Astrocyte of the hippocampus (primary cell): Measurements from ENCODE around the gene HOXD11.

Experiments used
- DNase-seq: peaks from one replicate; pipeline ENCODE4 v3.0.0; 2011; ENCODE audit warnings: low read depth, low spot score

The HOXD11 gene

DNA sequence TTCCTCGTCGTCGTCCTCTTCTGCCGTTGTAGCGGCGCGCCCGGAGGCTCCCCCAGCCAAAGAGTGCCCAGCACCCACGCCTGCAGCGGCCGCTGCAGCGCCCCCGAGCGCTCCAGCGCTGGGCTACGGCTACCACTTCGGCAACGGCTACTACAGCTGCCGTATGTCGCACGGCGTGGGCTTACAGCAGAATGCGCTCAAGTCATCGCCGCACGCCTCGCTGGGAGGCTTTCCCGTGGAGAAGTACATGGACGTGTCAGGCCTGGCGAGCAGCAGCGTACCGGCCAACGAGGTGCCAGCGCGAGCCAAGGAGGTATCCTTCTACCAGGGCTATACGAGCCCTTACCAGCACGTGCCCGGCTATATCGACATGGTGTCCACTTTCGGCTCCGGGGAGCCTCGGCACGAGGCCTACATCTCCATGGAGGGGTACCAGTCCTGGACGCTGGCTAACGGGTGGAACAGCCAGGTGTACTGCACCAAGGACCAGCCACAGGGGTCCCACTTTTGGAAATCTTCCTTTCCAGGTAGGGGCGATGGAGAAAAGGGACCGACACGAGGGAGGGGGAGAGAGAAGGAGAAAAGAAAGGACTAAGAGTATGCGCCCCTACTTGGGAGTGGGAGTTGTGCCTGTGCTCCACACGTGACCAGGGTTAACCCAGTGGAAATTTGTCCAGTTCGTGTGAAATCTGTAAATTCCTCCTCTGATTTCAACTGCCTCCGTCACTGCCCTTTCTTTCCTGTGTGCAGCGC lies 13.8 kb upstream of the HOXD11 start:
- DNase-seq, result no peak

GRCh38 chr2:176093898-176094249 lies 13.2 kb upstream of the HOXD11 start:
- no peak for DNase-seq

- no peak for DNase-seq
Observed at GRCh38 chr2:176094349-176094748, 12.7 kb upstream of the HOXD11 start.

- DNase-seq, result no peak
Observed at GRCh38 chr2:176095421-176095820, 11.7 kb upstream of the HOXD11 start.

GRCh38 chr2:176096243-176096985 lies 10.7 kb upstream of the HOXD11 start:
- DNase-seq, result no peak

DNA sequence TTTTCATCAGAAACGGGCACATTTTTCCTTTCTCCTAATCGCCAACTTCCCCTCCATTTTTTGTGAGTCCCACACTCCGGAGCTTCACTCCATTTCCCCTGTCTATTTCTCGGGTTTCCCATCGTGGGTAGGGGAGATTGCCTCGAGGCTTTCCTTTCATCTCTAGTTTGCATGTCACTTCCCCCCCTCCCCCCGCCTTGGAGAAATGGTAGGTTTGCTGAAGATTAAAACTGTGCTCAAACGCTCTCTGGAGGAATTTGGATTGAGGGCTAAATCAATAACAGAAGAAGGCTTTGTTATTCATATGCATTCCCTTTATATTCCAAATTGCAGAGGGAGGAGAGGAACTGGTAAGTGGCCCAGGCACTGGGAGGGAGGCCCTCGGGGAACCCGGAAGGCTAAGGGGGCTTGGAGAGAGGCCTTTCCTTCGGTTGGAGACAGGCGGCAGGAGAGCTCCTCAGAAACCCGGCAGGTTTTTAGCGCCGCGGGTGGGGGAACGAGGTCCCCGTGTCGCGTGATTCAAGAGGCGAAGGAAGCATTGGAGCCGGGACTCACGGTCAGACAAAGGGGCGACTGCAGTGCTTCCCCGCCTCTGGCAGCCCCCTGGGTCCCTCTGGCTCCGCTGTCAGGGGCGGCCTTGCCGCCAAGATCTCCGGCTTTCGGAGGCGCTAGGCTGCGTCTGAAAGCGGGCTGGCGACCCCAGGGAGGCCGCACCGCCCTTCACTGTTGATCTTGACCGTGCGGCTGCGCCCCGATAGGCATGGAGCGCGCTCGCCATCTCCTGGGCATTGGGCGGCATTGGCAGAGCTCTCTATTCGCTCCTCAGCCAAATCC lies 9.9 kb upstream of the HOXD11 start:
- DNase-seq, result peak; percentile 80

DNA sequence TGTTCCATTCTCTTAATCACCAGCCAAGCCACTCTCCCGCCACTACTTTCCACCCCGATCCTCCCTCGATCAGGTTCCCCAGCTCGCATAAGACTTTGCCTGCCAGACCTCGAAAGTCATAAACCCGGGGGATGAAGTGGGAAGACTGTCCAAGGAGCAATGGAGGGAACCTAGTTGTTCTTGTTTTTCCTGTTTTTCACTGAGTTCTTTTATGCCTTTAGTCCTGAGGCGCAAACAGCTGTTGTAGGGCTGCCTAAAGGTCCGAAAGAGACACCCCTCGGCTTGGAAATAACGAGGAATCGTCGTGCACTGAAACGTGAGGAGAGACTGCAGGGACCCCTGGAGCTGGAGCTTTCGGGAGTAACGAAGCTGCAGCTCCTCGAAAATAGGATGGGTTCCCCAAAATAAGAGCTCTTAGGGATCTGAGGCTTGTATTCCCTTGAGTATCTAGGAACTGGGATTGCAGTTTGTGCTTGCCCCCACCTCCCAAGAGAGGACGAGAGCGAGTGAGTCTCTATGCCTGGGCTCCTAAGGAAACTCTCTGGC lies 9.2 kb upstream of the HOXD11 start:
- no peak for DNase-seq

DNA sequence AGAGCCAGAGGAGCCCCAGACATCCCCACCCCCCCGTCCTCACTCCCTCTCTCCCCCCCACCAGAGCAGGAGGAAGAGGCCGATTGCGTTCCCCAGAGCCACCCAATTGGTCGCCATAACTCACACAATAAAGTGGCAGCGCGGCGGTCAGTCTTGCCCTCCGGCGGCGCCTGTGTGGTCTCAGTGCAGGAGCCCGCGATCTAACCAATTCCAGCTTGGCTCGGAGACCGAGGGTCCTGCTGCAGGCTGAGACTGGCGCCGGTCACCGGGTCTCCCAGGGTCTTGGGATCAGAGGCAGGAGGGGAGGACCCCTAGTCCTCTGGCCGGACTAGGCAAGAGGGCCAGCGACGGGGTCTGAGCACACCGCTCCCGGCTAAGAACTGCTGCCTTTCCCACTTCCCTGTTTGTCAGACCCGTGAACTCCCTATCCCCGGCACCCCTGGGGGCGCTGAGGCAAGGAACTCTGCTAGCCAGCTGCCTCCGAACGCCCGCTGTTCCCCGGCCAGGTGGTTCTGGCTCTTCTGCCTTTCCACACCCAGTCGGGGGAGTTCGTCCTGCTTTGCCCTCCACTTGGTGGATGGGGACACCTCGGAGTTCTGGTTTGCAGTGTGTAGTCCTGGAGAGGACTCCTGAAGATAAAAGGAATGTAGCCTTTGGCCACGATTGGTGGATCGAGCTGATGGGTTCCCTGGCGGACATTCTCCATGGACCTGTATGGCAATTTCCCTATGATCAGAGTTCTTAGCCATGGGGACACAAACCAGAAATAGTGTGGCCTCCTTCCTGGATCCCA lies 8.5 kb upstream of the HOXD11 start:
- no peak for DNase-seq

DNA sequence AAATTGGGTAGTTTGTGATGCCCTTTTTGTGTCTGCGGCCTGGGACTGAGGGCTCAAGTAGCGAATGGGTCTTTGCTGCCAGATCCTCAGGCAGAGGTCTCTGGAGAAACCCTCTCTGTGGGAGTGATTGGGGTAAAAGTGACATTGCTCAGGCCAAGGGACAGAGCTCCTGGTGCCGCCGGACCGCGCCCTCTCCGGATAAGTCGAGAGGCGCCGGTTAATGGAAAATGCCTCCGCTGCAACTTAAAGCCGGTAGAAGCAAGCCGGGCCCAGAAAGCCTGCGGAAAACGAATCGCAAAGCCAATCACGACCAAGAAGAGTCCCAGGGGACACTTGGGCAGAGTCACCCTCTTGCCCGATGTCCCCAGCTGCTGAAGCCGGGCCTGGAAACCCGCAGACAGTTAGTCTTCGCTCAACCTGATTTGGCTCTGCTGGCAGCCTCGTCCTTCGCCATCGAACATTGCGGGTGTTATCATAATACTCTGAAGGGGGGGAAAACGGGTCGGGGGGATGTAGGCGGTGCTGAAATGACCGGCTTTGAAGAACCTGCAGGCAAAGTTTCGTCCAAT lies 7.8 kb upstream of the HOXD11 start:
- DNase-seq, result no peak

GRCh38 chr2:176099728-176100546 lies 7.1 kb upstream of the HOXD11 start, which contains the start of gene HOXD12:
Gene HOXD12 (plus strand): TSS chr2:176099795. CDS start chr2:176099802, 7 bp downstream.
- DNase-seq, result no peak

DNA sequence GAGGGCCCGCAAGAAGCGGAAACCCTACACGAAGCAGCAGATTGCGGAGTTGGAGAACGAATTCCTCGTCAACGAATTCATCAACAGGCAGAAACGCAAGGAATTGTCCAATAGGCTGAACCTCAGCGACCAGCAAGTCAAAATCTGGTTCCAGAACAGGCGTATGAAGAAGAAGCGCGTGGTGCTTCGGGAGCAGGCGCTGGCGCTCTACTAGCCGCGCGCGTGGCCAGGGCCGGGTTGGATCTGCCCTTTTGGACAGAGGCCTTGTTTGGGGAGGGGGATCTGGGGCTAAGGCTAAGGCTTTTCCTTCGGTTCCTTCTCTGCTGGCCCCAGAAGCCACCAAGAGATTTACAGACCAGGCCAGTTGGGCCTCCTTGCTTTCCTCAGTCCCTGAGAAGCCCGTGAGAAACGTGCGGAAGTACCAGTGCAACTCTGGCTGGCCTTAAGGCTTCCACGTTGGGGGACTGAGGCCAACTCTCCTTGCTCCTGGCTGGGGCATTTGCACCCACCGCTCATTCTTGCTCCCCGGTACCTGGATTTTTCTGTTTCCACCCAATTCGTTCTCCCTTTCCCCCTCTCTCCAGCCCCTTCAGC lies 6.4 kb upstream of the HOXD11 start:
- no peak for DNase-seq

DNA sequence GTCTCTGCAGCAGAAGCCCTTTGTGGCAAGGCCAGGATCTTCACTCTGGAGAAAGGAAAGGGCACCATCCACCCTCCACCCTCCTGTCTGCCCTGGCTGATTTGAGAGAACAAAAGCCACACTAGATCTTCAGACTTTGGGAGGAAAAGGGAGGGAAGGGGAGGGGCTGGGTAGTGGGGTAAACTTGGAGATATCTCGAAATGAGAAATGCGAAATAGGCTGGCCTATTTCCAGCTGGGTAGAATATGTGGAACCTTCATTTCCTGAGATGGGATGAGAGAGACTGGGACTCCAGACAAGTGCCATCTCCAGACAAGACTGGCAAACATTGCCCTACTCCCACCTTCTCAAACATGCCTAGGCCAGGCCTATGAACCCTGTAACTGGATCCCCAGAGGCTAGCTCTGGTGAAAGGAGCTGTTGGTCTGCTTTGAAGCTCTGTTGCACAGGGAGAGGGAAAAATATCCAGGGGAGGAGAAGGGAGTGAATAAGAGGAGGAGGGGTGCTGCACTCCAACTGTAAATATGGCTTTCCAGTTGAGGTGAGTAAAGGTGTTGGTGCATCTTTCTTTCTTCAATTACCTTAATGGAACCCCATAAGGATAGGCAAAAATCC lies 5.8 kb upstream of the HOXD11 start:
- DNase-seq, result no peak

DNA sequence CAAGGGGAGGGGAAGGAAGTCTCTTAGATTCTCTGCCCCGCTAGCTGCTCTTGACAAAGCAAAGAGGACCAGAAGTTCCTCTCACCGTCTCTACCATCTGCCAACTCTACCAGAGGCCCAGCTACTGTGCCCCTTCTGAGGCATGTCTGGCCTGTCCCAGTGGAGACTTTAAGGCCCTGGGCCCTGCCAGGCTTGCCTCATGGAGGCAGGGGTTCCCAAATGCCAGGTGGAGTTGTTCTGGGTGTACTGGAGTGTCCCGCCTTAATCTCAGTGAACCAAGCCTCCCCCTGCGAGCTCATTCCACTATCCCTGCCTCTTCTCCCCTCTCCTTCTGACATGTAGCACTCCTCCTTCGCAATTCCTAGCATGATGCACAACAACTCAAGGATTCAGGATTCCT lies 5.2 kb upstream of the HOXD11 start:
- DNase-seq, result no peak

DNA sequence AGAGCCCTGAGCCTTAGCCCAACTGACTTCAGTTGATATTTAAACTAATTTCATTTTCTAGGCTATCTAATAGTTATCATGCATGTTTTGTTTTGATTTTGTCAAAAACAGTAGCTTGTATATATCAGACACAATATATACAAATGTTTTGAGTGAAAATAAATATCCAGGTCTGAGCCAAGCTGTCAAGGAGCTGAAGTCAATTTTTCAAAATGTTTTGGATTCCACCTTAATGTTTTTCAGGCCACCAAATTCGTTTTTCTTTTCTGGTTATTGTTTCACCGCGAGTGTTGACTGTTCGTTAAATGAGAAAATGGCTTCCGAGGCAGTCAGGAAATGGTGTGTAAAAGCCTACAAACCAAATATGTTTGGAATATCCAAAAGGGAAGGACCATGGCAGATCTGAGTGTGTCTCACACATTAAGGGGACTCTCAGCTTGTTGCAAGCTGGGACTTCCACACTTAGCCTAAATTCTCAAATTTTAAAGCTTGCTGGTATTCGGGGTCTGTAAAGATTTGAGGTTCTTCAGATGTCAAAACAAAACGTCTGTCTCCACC lies 4.7 kb upstream of the HOXD11 start:
- DNase-seq, result no peak

GRCh38 chr2:176103194-176103593 lies 3.9 kb upstream of the HOXD11 start:
- DNase-seq, result no peak

GRCh38 chr2:176103742-176104315 lies 3.3 kb upstream of the HOXD11 start:
- no peak for DNase-seq

- DNase-seq, result no peak
Observed at GRCh38 chr2:176104316-176105077, 2.6 kb upstream of the HOXD11 start.
